C4-2B (cell line): ENCODE results near the gene GABARAPL1.

Experiments
- H3K27ac ChIP-seq: fragments of 450-650 bp; 2 replicates; pipeline ENCODE4 v1.5.1; 2017
- ZFX ChIP-seq: fragments of 450-650 bp; IDR thresholded peaks from 2 replicates; pipeline ENCODE4 v1.6.1; 2017
- TF ChIP-seq, protein P1 (sequence below): fragments of 450-650 bp; conservative IDR thresholded peaks from 2 replicates; pipeline ENCODE4 v1.5.1; 2017; ENCODE audit warnings: mild to moderate bottlenecking

The GABARAPL1 gene

DNA sequence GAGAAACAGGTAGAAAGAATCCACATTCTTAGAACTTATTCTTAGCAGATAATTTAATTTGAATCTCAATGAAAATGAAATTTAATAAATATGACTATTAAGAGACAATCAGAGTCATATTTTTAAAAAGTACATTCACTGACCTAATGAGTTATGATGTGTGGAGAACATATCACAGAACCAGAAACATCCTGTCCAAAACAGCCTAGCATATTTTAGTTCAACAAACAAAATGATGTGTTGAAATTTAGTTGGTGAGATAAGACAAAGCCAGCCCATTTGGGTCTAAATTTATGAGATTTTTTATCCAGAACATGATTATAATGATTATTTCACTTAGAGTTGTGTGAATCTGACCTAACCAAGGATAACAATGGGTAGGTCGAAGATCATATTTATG lies 25.8 kb downstream of the GABARAPL1 start:
- TF ChIP-seq, protein P1, sequence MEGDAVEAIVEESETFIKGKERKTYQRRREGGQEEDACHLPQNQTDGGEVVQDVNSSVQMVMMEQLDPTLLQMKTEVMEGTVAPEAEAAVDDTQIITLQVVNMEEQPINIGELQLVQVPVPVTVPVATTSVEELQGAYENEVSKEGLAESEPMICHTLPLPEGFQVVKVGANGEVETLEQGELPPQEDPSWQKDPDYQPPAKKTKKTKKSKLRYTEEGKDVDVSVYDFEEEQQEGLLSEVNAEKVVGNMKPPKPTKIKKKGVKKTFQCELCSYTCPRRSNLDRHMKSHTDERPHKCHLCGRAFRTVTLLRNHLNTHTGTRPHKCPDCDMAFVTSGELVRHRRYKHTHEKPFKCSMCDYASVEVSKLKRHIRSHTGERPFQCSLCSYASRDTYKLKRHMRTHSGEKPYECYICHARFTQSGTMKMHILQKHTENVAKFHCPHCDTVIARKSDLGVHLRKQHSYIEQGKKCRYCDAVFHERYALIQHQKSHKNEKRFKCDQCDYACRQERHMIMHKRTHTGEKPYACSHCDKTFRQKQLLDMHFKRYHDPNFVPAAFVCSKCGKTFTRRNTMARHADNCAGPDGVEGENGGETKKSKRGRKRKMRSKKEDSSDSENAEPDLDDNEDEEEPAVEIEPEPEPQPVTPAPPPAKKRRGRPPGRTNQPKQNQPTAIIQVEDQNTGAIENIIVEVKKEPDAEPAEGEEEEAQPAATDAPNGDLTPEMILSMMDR = no peak
- H3K27ac ChIP-seq = no peak overlapping the region

DNA sequence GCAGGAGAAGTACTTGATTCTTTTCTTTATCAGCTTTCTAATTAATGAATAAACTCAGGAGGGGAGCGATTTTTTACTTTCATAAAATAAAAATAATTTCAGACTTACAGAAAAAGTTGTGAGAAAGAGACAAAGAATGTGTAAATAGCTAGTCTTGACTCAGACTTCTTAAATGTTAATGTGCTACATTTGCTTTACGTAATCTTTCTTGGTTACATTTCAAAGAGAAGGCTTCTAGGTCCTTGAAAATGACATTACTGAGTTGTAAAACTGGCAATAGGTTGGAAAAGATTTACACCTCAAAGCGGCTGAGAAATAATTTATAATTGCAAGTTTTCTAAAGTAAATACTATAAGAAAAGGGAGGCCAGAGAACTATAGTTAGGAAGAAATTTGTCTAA lies 28.6 kb downstream of the GABARAPL1 start:
- TF ChIP-seq, protein P1 = no peak
- no peak for TF ChIP-seq ZFX
- no peak overlapping the region for H3K27ac ChIP-seq

DNA sequence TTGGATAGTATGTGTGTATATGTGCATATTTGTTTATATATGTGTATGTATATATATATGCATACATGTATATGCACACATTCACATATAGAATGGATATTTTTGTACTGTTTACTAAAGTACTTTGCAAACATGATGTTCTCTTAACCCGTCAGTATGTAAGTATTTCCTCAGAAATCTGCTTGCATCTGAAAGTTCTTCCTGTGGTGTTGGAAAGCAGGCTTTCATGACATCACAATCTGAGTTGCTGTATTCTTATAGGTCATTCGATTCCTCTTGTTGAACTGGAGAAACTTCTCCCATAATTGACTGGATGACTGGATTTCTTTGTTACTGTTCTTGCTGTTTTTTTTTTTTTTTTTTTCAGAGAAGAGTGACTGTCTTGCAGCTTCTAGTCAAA lies 29.1 kb downstream of the GABARAPL1 start:
- H3K27ac ChIP-seq = no peak overlapping the region
- TF ChIP-seq ZFX = no peak
- TF ChIP-seq, protein P1 = no peak

DNA sequence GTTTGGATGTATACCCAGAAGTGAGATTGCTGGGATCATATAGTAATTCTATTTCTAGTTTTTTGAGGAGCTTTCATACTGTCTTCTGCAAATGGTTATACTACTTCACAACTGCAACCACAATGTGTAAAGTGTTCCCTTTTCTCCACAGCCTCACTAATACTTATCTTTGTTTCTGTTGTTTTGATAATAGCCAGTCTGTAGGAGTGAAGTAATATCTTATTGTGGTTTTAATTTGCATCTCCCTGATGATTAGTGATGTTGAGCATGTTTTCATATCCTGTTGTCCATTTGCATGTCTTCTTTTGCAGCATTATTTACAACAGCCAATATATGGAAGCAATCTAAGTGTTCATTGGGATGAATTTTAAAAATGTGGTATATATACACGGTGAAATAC lies 29.9 kb downstream of the GABARAPL1 start:
- no peak for TF ChIP-seq ZFX
- TF ChIP-seq, protein P1 = no peak
- H3K27ac ChIP-seq = no peak overlapping the region

DNA sequence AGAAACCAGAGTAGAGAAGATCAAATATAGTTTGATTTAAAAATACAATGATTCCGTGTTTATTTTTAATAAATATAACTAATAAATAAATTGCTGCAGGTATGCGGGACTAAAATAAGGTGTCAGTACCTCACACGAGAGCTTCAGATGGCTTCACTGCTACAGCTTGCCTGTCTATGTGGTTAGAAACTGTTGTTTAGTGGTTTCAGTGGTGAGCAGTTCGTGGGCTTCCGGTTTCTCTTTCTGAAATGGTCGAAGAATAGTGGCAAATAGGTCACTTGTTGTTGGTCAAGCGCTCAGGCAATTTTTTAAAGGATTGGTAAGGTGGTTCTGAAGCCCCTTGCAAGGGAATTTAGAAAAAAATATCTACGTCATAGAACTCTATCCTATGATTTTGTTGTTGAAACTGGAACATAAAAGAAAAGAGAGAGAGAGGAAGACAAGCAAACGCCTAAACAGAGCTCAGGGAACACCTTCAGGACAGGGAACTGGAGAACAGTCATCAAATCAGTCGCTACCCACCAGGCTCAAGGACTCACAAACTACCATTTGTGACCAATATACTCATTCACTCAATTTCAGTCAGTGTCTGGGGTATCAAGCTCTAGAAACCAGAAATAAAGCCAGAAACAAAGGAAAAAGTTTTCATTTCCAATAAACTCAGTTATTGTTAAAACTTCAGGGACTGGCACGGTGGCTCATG lies 31.3 kb downstream of the GABARAPL1 start:
- TF ChIP-seq ZFX = no peak
- TF ChIP-seq, protein P1 = no peak
- no peak overlapping the region for H3K27ac ChIP-seq

DNA sequence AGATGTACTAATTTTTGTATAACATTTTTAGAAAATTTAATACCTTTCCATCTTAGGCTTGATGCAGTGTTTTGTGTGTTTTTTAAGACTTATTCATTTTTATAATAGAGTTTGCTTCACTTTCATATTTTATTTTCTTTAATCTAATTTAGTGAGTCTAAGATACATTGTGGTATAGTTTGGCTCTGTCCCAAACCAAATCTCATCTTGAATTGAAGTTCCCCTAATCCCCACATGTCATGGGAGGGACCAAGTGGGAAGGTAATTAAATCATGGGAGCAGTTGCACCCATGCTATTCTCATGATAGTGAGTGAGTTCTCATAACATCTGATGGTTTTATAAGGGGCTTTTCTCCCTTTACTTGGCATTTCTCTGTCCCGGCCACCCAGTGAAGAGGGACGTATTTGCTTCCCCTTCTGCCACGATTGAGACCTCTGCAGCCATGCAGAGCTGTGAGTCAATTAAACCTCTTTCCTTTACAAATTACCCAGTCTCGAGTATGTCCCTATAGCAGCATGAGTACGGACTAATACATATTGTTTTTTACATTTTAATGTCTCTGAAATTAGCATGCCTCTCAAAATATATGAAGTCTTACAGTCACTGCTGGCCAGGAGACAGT lies 34.9 kb downstream of the GABARAPL1 start:
- TF ChIP-seq ZFX = no peak
- TF ChIP-seq, protein P1 = no peak
- H3K27ac ChIP-seq = no peak overlapping the region

DNA sequence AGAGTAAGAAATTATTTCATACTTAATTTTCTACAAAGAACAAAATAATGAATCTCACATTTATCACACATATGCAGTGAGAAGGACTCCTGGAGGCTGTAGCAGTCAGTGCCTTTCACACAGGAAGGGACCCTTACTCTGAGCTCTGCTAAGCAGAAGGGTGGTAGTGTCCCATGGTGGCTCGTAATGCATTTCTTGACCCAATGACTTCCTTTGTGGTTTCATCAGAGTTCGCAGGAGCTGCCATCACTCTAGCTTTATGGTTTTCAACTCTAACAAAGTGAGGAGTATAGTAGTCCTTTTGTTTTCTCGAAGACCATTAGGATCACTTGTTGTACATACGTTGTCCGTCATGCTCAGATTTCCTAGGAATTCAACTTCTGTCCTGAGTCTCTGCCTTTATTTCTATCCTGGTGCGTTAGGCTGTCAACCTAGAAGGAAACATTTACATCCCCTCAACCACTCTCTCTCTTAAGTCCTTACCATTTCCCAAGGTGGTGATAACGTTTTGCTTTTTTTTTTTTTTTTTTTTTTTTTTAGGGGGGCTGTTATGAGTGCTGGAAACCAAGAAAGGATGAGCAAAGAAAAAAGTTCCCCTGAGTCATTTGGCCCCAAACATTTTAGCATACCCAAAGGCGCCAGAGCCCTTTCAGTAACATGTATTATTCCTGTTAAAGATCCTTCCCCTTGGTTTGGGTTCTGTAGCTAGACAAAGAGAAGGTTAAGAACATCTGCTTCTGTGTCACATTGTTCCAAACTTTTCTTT lies 37.2 kb downstream of the GABARAPL1 start:
- TF ChIP-seq, protein P1 = no peak
- TF ChIP-seq ZFX = no peak
- no peak overlapping the region for H3K27ac ChIP-seq
